Effector CD4-positive, alpha-beta T cell (primary cell): ENCODE results near the gene TECPR1.

Source experiments
- DNase-seq: peaks from one replicate; pipeline ENCODE4 v3.0.0-alpha.2; 2020

The TECPR1 gene

DNA sequence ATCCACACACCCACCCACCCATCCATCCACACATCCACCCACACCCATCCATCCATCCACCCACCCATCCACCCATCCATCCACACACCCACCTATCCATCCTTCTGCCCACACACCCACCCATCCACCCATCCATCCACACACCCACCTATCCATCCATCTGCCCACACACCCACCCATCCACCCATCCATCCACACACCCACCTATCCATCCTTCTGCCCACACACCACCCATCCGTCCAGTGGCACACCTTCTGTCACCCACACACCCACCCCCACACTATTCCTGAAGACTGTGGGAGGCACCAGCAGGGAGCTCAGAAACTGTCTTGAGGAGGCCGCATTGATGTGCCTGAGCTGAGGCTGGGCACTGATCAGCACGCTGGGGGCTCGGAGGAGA is 9.1 kb downstream of the TECPR1 start:
- DNase-seq: no peak

DNA sequence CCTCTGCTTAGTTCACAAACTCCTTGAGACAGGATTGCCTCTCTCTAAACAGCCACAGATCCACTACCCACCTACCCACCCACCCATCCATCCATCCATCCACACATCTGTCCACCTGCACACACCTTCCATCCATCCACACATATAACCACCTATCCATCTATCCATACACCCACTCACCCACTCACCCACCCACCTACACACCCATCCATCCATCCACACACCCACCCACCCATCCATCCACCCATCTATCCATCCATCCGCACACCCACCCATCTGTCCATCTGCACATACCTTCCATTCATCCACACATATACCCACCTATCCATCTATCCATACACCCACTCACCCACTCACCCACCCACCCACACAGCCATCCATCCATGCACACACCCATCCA is 9.7 kb downstream of the TECPR1 start:
- DNase-seq: no peak

DNA sequence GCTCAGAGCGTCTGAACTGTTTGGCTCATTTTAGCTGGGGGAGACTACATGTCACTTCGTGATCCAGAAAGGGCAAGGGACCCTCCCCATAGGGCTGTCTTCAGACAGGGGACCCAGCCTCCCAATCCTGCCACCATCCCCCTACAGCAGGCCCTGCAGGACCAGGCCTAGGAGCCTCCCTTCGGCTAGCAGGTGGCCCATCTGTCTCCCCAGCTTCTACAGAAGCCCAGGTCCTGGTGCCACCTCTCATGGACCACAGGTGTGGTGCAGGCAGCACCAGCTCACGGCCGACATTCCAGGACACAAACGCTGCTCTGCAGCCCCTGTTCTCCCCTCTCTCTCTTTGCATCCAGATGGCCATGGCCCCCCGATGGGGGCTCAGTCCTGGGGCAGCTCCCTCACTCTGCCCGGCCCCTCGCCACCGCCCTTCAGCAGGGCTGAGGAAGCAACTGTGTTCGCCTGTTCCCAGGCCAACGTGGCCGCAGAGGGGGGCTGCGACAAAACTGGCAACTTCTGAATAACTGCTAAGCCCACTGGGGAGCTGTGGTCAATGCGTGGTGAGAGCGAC is 10.3 kb downstream of the TECPR1 start:
- DNase-seq: no peak

DNA sequence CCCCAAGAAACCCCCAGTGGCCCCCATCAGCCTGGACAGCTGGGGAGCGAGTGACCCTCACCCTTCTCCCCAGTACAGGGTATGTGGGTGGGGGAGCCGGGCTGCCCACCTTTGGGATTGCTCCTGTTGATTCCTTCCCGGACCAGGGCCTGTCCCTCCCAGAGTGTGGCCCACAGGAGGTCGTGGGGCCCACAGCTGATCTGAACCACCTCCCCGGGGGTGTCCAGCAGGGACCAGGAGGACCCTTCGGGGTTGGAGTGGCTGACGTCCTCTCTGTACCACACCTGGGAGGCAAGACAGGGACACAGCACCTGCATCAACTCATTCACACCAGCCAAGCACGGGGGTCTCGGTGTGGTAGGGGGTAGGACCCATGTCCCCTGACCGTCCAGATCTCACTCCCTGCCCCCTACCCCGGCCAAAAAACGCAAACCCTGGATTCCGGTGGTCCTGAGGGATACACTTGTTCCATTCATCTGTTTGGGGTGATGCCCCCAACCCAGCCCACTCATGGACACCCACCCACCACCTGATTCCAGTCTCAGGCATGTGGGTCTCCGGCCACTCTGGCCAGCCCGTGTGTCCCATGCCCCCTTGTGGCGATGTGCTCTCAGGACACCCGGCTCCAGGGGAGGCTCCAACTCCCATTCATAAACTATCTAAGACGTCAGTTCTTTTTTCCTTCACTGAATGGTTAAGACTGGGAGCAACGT is 10.9 kb downstream of the TECPR1 start:
- DNase-seq: no peak

DNA sequence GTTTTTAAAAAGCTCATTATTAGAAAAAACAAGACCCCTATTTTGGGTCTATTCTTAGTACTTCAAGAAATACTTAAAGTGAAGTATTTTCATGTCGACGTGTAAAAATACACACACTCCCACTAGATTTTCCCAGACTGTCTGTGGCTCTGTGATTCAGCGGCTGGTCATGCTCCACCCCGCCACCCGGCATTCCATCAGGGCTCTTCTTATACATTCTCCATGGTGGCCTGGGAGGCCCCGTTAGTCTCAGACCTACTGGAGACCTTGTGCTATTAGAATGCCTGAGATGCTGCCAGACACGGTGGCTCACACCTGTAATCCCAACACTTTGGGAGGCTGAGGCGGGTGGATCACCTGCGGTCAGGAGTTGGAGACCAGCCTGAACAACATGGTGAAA is 13.1 kb downstream of the TECPR1 start:
- no peak for DNase-seq

DNA sequence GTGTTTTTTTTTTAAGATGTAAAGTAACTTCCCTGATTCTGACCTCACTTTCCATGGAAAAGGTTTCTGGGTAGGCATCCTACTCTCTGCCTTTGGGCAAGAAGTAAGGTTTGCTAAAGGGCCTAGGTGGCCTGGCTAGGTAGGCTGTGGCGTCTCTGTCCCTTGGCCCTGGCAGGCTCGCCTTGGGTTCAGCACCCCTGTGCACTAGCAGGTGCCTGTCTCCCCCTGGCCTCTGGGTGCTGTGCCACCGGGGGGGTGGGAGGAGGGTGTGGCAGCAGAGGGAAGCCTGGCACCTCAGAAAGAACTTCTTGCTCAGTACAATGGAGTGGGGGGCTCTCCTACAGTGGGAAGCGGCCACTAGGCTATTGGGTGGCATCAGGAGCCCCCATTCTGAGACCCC is 14.0 kb downstream of the TECPR1 start:
- no peak for DNase-seq

DNA sequence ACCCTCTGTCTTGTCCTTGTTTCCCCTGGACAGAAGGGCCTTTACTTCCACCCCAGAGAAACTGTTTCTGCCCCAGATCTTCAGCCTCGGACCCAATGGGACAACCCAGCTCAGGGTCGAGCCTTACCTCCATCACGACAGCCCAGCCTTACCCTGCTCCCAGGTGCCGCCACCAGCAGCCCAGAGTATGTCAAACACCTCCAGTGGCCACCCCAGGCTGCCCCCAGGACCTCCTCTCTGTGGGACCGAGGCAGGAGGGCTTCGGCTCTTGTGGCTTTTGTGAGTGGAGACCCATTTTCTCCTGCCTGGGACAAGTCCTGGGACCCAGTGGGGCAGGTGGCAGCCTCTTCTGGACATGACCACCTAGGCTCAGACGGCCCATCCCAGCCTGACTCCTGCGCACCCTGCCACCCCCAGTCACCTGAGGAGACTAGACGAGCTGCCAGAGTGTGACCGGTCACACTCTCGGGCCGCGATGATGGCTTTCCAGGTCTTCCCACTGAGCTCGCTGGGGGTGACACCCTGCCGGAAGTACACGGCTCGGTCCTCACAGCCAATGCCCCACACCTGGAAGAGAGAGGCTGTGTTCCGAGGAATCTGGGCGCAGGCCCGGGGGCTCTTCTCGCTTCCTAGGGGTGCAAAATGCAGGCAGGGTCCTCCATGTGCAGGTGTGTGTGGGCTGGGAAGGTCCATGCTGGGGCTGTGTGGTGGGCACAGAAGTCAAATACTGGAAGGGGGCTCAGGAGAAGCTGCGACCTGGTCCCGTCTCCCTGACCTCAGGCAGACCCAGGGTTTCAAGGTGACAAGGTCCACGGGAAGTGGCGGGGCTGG is 15.5 kb downstream of the TECPR1 start:
- DNase-seq: no peak

DNA sequence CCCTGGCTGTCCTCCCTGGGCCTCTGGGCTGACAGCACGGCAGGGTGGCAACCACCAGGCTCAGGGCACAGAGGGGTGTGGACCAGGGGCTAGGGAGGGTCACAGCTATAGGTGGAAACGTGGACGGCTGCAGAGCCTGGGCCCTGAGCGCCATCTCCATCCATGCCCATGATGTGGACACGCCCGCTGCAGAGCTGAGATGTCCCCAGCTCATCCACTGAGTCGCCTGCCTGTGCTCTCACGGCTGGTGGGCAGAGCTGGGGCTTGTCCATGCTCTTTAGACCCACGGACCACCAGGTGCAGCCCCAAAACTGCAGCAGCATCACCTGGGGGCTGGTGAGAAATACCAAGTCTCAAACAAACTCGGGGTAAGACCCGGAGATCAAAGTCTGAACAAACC is 16.1 kb downstream of the TECPR1 start:
- DNase-seq: no peak

DNA sequence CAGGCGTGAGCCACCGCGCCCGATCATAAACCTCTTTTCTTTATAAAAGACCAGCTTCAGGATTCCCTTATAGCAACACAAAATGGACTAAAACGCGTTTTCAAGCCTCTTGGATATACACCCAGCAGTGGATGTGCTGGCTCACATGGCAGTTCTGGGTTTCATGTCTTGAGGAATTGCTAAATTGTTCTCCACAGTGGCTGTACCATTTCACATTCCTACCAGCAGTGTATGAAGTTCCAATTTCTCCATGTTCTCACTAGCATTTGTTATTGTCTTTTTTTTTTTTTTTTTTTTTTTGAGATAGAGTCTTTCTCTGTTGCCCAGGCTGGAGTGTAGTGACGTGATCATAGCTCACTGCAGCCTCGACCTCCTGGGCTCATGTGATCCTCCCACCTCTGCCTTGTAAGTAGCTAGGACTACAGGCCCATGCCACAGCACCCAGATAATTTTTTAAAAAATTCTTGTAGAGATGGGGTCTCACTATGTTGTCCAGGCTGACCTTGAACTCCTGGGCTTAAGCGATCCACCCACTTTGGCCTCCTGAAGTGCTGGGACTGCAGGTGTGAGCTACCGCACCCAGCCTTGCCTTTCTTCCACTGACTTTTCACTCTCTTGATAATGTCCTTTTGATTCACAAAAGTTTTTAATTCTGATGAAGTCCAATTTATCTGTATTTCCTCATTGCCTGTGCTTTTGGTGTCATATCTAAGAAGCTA is 17.4 kb downstream of the TECPR1 start:
- no peak for DNase-seq

DNA sequence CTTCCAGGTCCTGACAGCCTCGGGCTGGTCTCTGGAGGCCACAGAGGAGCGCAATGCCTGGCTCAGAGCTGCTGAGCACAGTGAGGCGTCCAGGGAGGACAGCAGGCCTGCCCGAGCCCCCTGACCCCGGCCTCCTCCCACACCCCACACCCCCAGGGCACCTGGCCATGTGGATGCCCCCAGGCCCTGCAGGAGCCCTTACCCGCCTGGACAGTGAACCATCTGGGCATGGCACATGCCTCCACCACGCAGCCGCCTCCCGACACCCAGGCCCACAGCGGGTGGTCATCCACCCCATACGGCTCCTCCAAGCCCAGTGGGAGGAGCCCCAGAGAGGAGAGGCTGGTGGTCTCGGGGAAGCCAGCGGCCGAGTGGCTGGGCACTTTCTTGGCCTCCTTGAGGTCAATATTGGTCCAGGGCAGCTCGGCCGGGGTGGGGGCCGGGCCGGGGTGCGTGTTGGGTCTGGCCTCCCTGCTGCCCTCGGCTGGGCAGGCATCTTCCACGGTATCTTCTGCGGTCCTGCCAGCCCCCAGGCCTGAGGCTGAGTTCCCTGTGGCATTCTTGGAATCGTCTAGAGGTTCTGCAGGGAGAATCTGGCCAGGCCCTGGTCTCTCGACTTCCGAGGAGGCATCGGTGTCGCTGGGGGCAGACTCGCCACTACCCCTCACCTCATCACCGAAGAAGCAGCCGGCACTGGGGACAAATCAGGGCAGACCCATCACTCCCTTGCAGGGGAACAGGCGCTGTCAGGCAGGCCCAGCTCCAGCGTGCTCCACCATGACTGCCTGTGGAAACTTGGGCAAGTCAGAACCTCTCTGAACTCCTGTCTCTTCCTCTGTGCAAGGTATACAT is 18.6 kb downstream of the TECPR1 start:
- DNase-seq: no peak

DNA sequence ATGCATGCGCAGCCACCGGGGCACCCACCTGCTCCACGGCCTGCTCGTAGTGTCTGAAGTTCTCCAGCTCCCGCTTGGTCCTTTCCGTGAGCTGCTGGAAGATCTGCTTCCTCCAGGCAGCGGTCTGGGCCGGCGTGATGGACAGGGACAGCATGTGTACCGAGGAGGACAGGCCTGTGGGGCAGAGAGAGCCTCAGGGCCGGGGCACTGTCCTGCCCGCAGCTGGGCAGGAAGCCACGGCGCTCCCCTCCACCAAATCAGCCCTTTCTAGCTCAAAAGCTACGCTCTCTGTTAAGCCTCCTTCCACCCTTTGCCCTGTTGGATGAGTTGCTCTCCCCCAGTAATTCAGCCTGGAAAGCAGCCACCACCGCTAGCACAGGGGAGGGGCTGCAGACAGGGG is 19.2 kb downstream of the TECPR1 start:
- DNase-seq: no peak

DNA sequence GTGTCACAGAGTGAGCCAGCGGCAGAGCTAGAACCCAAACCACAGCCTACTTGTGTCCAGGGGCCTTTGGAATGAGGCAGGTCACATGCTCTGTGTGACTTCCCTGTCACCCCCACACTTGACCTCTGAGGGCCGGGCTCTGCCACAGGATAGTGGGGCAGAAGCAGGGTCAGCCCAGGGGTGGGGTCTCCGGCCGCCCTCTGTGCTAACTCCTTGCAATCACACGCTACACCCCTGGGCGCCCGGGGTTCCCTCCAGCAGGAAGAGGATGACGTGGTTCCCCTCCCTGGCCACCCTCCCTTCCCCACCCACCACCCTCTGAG is 19.8 kb downstream of the TECPR1 start:
- DNase-seq: no peak

DNA sequence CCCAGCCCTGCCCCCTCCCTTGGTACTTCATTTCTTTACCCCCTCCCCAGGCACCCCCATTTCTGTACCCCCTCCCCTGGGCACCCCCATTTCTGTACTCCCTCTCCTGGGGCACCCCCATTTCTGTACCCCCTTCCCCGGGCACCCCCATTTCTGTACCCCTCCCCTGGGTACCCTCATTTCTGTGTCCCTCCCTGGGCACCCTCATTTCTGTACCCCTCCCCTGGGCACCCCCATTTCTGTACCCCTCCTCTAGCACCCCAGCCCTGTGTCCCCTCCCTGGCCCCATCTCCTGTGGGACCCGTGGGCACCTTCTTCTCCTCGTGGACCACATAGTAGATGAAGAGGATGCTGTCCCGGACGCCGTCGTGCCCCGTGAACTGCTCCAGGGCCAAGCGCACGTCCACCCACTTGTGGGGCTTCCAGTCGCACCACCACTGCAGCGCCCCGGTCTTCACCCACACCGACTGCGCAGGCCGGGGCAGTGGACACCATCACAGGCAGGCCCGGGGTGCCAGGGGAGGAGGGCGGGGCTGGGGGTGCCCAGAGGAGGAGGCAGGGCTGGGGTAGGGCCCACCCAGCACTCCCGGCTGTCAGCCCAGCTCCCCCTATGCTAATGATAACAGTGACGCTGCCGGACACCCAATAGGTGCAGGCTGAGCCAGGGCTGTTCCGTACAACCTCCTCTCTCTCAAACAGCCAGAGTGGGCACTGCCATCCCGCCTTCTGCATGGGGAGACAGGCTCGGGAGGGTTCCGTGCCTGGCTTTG is 20.4 kb downstream of the TECPR1 start:
- no peak for DNase-seq

DNA sequence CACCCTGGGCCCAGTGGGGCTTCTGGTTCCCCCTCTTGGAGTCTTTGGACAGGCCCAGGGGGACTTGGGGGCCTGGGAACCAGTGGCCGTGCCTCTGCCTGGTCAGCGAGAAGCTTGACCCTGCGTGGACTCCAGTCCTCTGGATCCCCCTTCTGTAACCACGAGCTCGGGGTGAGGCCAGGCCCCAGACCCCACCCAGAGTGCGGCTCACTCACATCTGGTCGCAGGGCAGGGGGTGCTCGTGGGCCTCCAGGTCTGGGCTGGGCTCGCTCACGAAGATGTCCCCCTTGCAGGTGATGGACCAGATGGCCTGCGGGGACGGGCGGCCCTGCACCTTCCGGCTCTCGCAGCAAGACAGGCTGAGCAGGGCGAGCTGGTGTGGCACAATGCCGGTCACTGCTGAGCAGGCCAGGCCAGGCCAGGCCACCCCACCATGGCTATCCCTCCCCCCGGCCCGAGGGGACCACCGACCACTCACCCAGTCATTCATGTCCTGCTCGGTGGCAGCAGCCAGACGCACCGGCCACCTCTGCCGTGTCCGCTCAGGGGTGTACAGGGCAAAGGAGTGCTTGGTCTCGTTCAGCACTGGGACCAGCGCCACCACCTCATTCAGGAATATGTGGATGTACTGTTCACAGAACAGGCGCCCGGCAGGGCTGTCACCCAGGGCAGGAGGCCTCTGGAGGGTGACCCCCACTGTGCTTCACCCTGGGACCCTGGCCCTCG is 21.1 kb downstream of the TECPR1 start:
- no peak for DNase-seq

DNA sequence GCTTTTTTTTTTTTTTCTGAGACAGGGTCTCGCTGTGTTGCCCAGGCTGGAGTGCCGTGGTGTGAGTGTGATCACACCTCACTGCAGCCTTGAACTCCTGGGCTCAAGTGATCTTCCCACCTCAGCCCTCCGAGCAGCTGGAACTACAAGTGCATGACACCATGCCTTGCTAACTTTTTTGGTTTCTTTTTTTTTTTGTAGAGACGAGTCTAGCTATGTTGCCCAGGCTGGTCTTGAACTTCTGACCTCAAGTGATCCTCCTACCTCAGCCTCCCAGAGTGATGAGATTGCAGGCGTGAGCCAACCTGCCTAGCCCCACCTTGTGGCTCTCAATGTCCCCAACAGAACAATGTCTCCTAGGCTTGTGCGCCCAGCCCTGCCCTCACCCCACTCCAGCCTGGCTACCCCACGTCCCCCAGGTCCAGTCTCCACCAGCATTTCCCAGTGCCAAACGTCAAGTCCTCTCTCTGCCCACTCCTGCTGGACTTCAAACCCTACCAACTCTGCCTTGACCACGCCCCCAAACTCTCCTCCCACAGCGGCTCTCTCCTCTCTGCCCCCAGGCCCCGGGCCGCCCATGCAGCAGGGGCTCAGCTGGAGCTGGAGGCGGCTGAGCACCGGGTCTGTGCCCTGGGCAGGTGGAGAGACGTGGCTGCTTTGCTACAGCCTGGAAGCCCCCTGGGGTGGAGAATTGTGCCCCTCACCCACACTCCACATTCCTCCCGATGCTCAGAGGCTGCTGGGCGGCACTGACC is 21.9 kb downstream of the TECPR1 start:
- DNase-seq: no peak

DNA sequence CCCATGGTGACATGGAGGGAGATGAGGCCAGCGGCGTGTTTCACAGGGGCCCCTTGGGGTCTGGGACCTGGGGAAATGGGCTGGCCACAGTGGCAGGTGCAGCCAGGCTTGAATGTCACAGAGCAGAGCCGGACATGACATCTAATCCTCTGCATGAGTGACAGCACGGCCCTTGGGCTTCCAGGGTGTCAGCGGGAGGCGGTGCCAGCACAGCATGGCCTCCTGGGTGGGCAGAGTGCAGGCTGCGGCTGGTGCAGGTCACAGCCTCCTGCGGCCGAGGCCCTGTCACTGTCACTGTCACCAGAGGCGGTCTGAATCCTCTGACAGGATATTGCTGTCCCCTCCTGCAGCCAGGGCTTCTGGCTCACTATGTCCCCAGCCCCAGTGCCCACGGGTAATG is 22.6 kb downstream of the TECPR1 start:
- DNase-seq: no peak

DNA sequence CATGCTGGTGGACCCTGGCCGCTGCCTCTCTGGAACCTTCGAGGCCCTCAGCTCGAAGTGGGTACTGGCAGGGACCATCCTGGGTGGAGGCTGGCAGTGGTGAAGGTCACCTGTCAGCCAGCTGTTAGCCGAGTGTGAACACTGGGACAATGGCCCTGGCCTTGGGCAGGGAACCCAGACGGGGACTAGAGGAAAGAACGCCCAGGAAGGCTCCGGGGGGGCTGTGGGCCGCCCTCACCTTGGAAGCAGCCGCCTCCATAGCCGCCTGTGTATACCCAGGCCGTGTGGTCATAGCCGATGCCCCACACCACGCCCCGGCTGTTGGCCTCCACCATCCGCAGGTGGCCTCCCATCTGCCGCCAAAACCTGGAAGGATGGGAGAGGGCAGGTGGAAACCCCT is 23.2 kb downstream of the TECPR1 start:
- no peak for DNase-seq

DNA sequence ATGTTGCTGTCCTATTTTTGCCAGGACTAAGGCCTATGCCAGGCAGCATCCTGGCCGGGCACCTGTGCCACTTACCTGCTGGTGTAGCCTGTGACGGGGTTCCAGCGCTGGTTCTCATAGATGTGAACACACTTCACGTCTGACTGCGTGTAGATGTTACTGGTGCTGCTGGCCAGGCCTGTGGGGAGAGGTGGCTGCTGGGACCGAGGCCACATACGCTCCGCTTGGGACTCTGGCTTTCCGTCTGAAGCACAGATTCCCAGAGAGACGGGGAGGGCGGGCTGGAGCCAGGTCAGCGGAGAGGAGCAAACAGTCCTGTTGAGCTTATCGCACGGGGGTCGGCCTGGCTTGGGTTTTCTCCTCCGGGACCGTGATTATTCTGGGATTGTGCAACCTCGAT is 24.1 kb downstream of the TECPR1 start:
- DNase-seq: no peak

DNA sequence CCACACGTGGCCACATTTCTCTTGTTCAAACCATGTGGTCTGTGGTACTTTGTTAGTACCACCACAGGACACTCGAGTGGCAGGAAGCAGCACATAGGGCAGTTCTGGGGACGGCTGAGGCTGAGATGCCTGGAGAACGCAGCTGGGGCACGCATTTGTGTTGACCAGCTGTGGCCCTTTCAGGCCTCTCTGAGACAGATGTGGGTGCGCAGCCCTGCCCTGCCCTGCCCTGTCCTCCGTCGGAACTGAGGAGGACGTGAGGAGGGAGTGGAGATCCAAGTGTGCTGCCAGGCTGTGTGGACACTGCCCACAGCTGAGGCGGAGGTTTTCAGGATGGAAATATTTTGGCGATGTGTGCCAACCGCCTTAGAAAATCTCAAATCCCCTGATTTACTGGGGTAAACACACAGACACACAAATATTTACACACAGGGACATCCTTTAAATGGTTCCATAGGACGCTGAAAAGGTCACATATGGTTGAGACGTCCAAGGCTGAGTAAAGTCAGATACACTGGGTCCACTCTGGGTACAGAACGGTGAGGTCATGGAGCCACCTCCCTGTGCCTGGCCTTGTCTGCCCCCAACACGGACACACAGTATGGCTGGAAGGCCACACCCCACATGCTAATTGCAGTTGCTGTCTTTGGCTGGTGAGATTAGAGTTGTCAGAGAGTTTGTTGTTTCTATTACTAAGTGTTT is 26.0 kb downstream of the TECPR1 start:
- no peak for DNase-seq

DNA sequence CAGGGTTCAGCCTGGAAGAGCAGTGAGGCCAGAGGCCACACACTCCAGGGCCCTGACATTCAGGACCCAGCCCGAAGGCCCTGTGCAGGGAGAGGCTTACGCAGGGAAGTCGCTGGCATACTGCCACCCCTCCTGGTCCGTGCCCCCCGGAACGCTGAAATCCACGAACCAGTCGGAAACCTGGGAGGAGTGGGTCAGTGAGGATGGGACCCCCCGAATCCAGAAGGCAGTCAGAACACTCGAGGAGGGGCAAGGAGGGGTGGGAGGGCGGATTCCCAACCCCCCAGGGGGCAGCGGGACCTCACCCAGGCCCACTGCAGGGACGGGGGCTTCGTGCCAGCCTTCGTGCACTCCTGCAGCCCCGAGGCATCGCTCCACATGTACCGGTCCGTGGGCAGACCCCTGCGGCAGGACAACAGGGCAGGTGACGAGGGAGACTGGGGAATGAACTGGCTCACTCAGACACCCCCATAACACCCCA is 27.3 kb downstream of the TECPR1 start:
- DNase-seq: no peak
